ENCODE measurements around the gene LAMP2.

- TF ChIP-seq EZH2phosphoT487 (IDR thresholded peaks at IDR 0.05; ENCODE audit: low read depth) = no peak
- no peak for TF ChIP-seq CTCF (IDR thresholded peaks at IDR 0.05; ENCODE audit: low read depth, low read length)
These were observed 5.9 kb downstream of the LAMP2 start for GRCh38 chrX:120463241-120463640.

All from OCI-LY3 (cell line).